Hepatocyte (in vitro differentiated cells): Measurements from ENCODE around the gene STK32B. TPM values are rescaled to one million over a fixed set of nuclear protein-coding genes. Genes with fewer than 3 reads are reported as not detected.

Experiments
- DNase-seq: peaks from one replicate; pipeline ENCODE4 v3.0.0-alpha.2; 2016; ENCODE audit warnings: low spot score
- H2AFZ ChIP-seq: fragments of 200-600 bp; sonication (generic); 2 replicates; pipeline ENCODE4 v1.6.0; 2016; ENCODE audit warnings: antibody characterized with exemption, mild to moderate bottlenecking
- H3K27ac ChIP-seq: fragments of 200-600 bp; sonication (generic); 2 replicates; pipeline ENCODE4 v1.5.1; 2016; ENCODE audit warnings: mild to moderate bottlenecking
- H3K27me3 ChIP-seq: fragments of 200-600 bp; sonication (generic); 2 replicates; pipeline ENCODE4 v1.6.1; 2016
- H3K36me3 ChIP-seq: fragments of 200-600 bp; sonication (generic); replicated peaks from 2 replicates; pipeline ENCODE4 v1.5.1; 2016; ENCODE audit warnings: low read depth; ENCODE audit not compliant: insufficient read depth
- H3K4me1 ChIP-seq: fragments of 200-600 bp; sonication (generic); 2 replicates; pipeline ENCODE4 v1.5.1; 2016; ENCODE audit warnings: mild to moderate bottlenecking, moderate library complexity; ENCODE audit not compliant: insufficient read depth
- H3K4me2 ChIP-seq: fragments of 200-600 bp; sonication (generic); 2 replicates; pipeline ENCODE4 v1.6.0; 2016
- H3K4me3 ChIP-seq: fragments of 200-600 bp; sonication (generic); 2 replicates; pipeline ENCODE4 v1.5.1; 2016; ENCODE audit warnings: mild to moderate bottlenecking
- H3K79me2 ChIP-seq: fragments of 200-600 bp; sonication (generic); 2 replicates; pipeline ENCODE4 v1.6.0; 2017; ENCODE audit warnings: mild to moderate bottlenecking
- H3K9me2 ChIP-seq: fragments of 200-600 bp; sonication (generic); replicated peaks from 2 replicates; pipeline ENCODE4 v1.6.0; 2017; ENCODE audit warnings: mild to moderate bottlenecking; ENCODE audit not compliant: insufficient read depth
- H3K9me3 ChIP-seq: fragments of 200-600 bp; sonication (generic); 2 replicates; pipeline ENCODE4 v1.5.1; 2016; ENCODE audit warnings: low read depth, mild to moderate bottlenecking
- H4K20me1 ChIP-seq: fragments of 200-600 bp; sonication (generic); 2 replicates; pipeline ENCODE4 v1.6.0; 2016; ENCODE audit warnings: mild to moderate bottlenecking; ENCODE audit not compliant: insufficient read depth, poor library complexity, severe bottlenecking
- CTCF ChIP-seq: fragments of 200-600 bp; sonication (generic); IDR thresholded peaks from 2 replicates; pipeline ENCODE4 v1.5.1; 2016; ENCODE audit warnings: antibody characterized with exemption, mild to moderate bottlenecking; ENCODE audit not compliant: poor library complexity
- EZH2 ChIP-seq: fragments of 200-600 bp; sonication (generic); IDR thresholded peaks from 2 replicates; pipeline ENCODE4 v1.6.1; 2016; ENCODE audit warnings: antibody characterized with exemption, mild to moderate bottlenecking, borderline replicate concordance
- EZH2phosphoT487 ChIP-seq: fragments of 200-600 bp; sonication (generic); IDR thresholded peaks from one replicate; pipeline ENCODE4 v1.6.1; 2018; ENCODE audit warnings: antibody characterized with exemption, mild to moderate bottlenecking, low read depth, moderate library complexity; ENCODE audit not compliant: unreplicated experiment, severe bottlenecking
- WGBS: methylation state at CpG from one replicate; pipeline ENCODE4 v1.1.6; 2016; ENCODE audit warnings: low lambda C conversion rate; ENCODE audit errors: missing lambda C conversion rate; 5-methylcytosine and 5-hydroxymethylcytosine counted together
- polyA plus RNA-seq: library from polyadenylated mRNA; unstranded; fragments of >200 nt; fragmentation: Nextera tagmentation; extraction: Ambion mirVana; gene quantifications from 2 replicates; pipeline ENCODE4 v1.2.1, GENCODE V29; 2016
- total RNA-seq: library from RNA; depleted of rRNA; stranded (reverse); fragments of >200 nt; gene quantifications from 2 replicates; pipeline ENCODE4 v1.2.3, GENCODE V29; 2014

The STK32B gene
- total and polyA plus RNA-seq, 2 experiments from 2014 or later: 0.51 to 1.6 TPM

GRCh38 chr4:5220028-5220427 is 168.7 kb downstream of the STK32B start:
- WGBS: 61% methylated on average over 4 of the region's 4 CpGs
- Histone ChIP-seq H3K36me3 (no peaks in the 10 kb centered on the region), H4K20me1 (no peaks in the 10 kb centered on the region), H3K4me1 (no peaks in the 10 kb centered on the region), H2AFZ (no peak overlapping the region), H3K27me3 (no peaks in the 10 kb centered on the region), H3K27ac (no peak overlapping the region), H3K9me3 (no peaks in the 10 kb centered on the region), H3K79me2 (no peaks in the 10 kb centered on the region), H3K9me2 (no peaks in the 10 kb centered on the region), H3K4me2 (no peak overlapping the region), H3K4me3 (no peak overlapping the region)
- TF ChIP-seq EZH2: no peak
- no peak for TF ChIP-seq CTCF
- no peak for TF ChIP-seq EZH2phosphoT487
- peak; percentile 52 for DNase-seq

- H3K4me1 ChIP-seq: no peaks in the 10 kb centered on the region
- H3K36me3 ChIP-seq: no peaks in the 10 kb centered on the region
- no peaks in the 10 kb centered on the region for H3K9me3 ChIP-seq
- no peaks in the 10 kb centered on the region for H4K20me1 ChIP-seq
- no peak for DNase-seq
- H3K27ac ChIP-seq: no peak overlapping the region
- H3K27me3 ChIP-seq: no peaks in the 10 kb centered on the region
- no peak overlapping the region for H3K4me3 ChIP-seq
- H3K4me2 ChIP-seq: no peak overlapping the region
- no peak for TF ChIP-seq CTCF
- no peak for TF ChIP-seq EZH2phosphoT487
- no peak for TF ChIP-seq EZH2
- no peaks in the 10 kb centered on the region for H3K79me2 ChIP-seq
- no peaks in the 10 kb centered on the region for H3K9me2 ChIP-seq
- H2AFZ ChIP-seq: no peak overlapping the region
These were observed 170.8 kb downstream of the STK32B start for GRCh38 chr4:5222047-5222446.

DNA sequence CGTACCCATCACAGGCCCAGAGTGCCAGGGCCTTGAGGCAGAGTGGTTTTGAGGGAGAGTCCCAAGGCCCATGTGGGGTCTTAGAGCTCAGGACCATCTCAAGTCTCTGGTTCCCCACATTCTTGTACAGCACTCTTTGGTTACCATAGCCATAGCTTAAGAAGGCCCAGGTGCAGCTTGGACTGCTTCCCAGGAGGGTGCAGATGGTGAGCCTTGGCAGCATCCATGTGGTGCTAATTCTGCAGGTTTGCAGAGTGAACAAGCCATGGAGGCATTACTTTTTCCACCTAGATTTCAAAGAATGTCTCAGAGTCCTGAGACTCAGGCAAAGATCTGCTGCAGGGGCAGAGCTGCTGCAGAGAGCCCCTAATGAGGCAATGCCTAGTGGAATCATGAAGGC is 171.7 kb downstream of the STK32B start:
- Histone ChIP-seq H3K4me1 (no peaks in the 10 kb centered on the region), H3K27me3 (no peaks in the 10 kb centered on the region), H3K79me2 (no peaks in the 10 kb centered on the region), H3K27ac (no peak overlapping the region), H2AFZ (no peak overlapping the region), H4K20me1 (no peaks in the 10 kb centered on the region), H3K4me3 (no peak overlapping the region), H3K9me2 (no peaks in the 10 kb centered on the region), H3K4me2 (no peak overlapping the region), H3K9me3 (no peaks in the 10 kb centered on the region), H3K36me3 (no peaks in the 10 kb centered on the region)
- no peak for TF ChIP-seq EZH2phosphoT487
- no peak for TF ChIP-seq EZH2
- TF ChIP-seq CTCF: no peak
- DNase-seq: no peak
- WGBS: 100% methylated on average over 1 of the region's 1 CpG

GRCh38 chr4:5224340-5224739 is 173.1 kb downstream of the STK32B start:
- no peaks in the 10 kb centered on the region for H3K9me3 ChIP-seq
- no peaks in the 10 kb centered on the region for H3K27me3 ChIP-seq
- no peak overlapping the region for H2AFZ ChIP-seq
- H3K4me3 ChIP-seq: no peak overlapping the region
- no peaks in the 10 kb centered on the region for H4K20me1 ChIP-seq
- no peaks in the 10 kb centered on the region for H3K4me1 ChIP-seq
- H3K27ac ChIP-seq: no peak overlapping the region
- 58% methylated on average over 1 of the region's 1 CpG for WGBS
- H3K79me2 ChIP-seq: no peaks in the 10 kb centered on the region
- no peaks in the 10 kb centered on the region for H3K36me3 ChIP-seq
- no peak overlapping the region for H3K4me2 ChIP-seq
- no peak for DNase-seq
- TF ChIP-seq CTCF: no peak
- no peak for TF ChIP-seq EZH2phosphoT487
- no peak for TF ChIP-seq EZH2
- H3K9me2 ChIP-seq: no peaks in the 10 kb centered on the region
